ENCODE data around the gene UBE2J2.

DNA sequence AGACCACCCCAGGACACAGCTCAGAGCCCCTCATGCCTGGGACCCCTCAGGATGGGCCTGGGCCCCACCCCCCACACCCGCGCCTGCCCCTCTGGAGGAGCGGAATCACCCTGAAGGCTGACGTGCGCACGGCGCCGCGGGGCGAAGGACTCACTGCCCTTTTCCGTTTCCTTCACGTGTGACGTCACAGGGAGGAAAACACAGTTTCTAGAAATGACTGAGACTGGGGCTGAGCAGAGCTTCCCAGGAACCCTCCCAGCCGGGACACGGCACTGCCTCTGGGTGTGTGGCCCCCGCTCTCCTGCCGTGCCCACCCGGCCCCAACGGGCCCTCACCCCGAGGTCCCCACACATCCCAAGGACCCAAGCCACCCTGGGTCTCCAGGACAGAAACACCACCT lies 54.3 kb downstream of the UBE2J2 start:
- TF ChIP-seq, protein P1, sequence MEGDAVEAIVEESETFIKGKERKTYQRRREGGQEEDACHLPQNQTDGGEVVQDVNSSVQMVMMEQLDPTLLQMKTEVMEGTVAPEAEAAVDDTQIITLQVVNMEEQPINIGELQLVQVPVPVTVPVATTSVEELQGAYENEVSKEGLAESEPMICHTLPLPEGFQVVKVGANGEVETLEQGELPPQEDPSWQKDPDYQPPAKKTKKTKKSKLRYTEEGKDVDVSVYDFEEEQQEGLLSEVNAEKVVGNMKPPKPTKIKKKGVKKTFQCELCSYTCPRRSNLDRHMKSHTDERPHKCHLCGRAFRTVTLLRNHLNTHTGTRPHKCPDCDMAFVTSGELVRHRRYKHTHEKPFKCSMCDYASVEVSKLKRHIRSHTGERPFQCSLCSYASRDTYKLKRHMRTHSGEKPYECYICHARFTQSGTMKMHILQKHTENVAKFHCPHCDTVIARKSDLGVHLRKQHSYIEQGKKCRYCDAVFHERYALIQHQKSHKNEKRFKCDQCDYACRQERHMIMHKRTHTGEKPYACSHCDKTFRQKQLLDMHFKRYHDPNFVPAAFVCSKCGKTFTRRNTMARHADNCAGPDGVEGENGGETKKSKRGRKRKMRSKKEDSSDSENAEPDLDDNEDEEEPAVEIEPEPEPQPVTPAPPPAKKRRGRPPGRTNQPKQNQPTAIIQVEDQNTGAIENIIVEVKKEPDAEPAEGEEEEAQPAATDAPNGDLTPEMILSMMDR (IDR thresholded peaks at IDR 0.05; ENCODE audit: low read length): no peak
- TF ChIP-seq EZH2 (IDR thresholded peaks at IDR 0.05; ENCODE audit: borderline replicate concordance, low read length): no peak
